ENCODE results near the gene EHD3.

GRCh38 chr2:31226266-31226665 is 7.7 kb upstream of the EHD3 start:
- TF ChIP-seq CTCF (IDR thresholded peaks at IDR 0.05; ENCODE audit: low read length) (no peak), EZH2phosphoT487 (IDR thresholded peaks at IDR 0.05; ENCODE audit: low read length) (no peak)

All from MM.1S (cell line).